IMR-90 (cell line): ENCODE measurements around the gene TMEM154.

ENCODE experiments used
- BHLHE40 ChIP-seq: fragments of 150-350 bp; IDR thresholded peaks from 2 replicates; pipeline ENCODE4 v1.6.1; 2016; ENCODE audit warnings: mild to moderate bottlenecking, low read depth, low read length
- CEBPB ChIP-seq: IDR thresholded peaks from 2 replicates; pipeline ENCODE4 v1.6.1; 2012; ENCODE audit warnings: low read depth, low read length, improper control_type of control experiment
- CHD1 ChIP-seq: IDR thresholded peaks from 2 replicates; pipeline ENCODE4 v1.6.1; 2012; ENCODE audit warnings: low read depth, low read length, improper control_type of control experiment
- MXI1 ChIP-seq: IDR thresholded peaks from 2 replicates; pipeline ENCODE4 v1.6.1; 2012; ENCODE audit warnings: low read depth, mild to moderate bottlenecking, low read length, moderate library complexity, borderline replicate concordance
- NFE2L2 ChIP-seq: fragments of 150-350 bp; IDR thresholded peaks from 2 replicates; pipeline ENCODE4 v1.6.1; 2016; ENCODE audit warnings: low read depth, mild to moderate bottlenecking, low read length
- POLR2A ChIP-seq: IDR thresholded peaks from 2 replicates; pipeline ENCODE4 v1.6.1; 2012; ENCODE audit warnings: mild to moderate bottlenecking, low read depth, low read length
- RAD21 ChIP-seq: IDR thresholded peaks from 2 replicates; pipeline ENCODE4 v1.6.1; 2012; ENCODE audit warnings: low read length, improper control_type of control experiment
- USF2 ChIP-seq: fragments of 150-350 bp; IDR thresholded peaks from 2 replicates; pipeline ENCODE4 v1.6.1; 2017; ENCODE audit warnings: mild to moderate bottlenecking, antibody characterized with exemption, low read length, low read depth
- TF ChIP-seq, protein P1 (sequence below): conservative IDR thresholded peaks from 2 replicates; pipeline ENCODE4 v1.5.1; 2012; ENCODE audit warnings: mild to moderate bottlenecking, low read depth, low read length, improper control_type of control experiment

DNA sequence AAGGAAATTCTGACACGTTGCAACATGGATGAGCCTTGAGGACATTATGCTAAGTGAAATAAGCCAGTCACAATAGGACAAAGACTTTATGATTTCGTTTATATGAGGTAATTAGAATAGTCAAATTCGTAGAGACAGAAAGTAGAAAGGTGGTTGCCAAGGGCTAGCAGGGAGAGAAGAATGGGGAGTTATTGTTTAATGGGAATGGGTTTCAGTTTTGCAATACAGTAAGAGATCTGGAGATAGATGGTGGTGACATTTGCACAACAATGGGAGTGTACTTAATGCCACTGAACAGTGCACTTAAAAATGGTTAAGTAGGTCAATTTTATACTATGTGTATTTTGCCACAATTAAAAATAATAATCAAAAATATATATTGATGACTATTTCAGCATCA lies 43.4 kb upstream of the TMEM154 start:
- TF ChIP-seq, protein P1, sequence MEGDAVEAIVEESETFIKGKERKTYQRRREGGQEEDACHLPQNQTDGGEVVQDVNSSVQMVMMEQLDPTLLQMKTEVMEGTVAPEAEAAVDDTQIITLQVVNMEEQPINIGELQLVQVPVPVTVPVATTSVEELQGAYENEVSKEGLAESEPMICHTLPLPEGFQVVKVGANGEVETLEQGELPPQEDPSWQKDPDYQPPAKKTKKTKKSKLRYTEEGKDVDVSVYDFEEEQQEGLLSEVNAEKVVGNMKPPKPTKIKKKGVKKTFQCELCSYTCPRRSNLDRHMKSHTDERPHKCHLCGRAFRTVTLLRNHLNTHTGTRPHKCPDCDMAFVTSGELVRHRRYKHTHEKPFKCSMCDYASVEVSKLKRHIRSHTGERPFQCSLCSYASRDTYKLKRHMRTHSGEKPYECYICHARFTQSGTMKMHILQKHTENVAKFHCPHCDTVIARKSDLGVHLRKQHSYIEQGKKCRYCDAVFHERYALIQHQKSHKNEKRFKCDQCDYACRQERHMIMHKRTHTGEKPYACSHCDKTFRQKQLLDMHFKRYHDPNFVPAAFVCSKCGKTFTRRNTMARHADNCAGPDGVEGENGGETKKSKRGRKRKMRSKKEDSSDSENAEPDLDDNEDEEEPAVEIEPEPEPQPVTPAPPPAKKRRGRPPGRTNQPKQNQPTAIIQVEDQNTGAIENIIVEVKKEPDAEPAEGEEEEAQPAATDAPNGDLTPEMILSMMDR = no peak
- no peak for TF ChIP-seq POLR2A
- no peak for TF ChIP-seq USF2
- TF ChIP-seq MXI1 = no peak
- TF ChIP-seq BHLHE40 = no peak
- no peak for TF ChIP-seq RAD21
- TF ChIP-seq NFE2L2 = no peak
- TF ChIP-seq CEBPB = no peak
- no peak for TF ChIP-seq CHD1
